ENCODE data around the gene URAD.

DNA sequence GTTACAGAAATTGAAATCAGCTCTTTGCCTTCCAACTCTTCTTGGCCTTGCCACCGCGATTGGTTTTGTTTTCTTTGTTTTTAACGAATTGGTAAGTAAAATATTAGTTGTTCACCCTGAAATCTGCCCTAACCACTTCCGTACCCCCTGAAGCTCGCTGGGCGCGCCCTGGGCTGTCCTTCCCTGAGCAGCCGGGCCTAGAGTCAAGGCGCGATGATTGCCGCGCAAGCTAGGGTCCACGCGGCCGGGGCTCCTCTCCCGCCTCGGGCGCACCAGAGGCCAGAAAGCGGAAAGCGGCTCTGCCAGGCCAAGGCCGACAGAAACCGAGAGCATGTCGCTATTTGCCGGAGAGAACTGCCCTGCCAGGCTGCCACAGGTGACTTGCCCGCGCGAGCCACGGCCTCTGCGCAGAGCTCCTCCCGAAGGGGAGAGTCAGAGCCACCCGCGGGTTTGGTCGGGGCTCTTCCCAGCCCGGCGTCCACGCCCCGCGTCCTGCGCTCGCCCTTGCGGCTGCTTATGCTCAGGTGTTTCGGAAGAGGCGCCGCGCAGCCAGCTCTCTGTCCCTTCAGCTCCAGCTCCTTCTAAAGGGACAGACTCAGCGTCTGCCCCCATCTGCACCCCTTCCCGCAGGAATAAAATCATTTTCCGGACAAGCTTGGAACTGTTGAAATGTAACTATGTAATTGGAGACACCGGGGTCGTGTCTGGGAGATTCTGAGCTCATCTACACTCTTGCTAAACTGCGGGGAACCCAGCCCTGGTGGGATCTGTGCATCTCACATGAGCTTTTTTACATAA is 12.7 kb downstream of the URAD start:
- TF ChIP-seq, protein P1, sequence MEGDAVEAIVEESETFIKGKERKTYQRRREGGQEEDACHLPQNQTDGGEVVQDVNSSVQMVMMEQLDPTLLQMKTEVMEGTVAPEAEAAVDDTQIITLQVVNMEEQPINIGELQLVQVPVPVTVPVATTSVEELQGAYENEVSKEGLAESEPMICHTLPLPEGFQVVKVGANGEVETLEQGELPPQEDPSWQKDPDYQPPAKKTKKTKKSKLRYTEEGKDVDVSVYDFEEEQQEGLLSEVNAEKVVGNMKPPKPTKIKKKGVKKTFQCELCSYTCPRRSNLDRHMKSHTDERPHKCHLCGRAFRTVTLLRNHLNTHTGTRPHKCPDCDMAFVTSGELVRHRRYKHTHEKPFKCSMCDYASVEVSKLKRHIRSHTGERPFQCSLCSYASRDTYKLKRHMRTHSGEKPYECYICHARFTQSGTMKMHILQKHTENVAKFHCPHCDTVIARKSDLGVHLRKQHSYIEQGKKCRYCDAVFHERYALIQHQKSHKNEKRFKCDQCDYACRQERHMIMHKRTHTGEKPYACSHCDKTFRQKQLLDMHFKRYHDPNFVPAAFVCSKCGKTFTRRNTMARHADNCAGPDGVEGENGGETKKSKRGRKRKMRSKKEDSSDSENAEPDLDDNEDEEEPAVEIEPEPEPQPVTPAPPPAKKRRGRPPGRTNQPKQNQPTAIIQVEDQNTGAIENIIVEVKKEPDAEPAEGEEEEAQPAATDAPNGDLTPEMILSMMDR (IDR thresholded peaks at IDR 0.05; ENCODE audit: insufficient read depth, low read depth, low read length): no peak
- TF ChIP-seq EZH2 (IDR thresholded peaks at IDR 0.05; ENCODE audit: insufficient read depth, low read length): peak; percentile 97
